ENCODE measurements around the gene MYH7B. TPM values are rescaled to one million over a fixed set of nuclear protein-coding genes. Genes with fewer than 3 reads are reported as not detected.

The MYH7B gene
- total and polyA plus RNA-seq, 3 donors from 2014 or later, result 21.8 to 30.2 (median 24.3) TPM

DNA sequence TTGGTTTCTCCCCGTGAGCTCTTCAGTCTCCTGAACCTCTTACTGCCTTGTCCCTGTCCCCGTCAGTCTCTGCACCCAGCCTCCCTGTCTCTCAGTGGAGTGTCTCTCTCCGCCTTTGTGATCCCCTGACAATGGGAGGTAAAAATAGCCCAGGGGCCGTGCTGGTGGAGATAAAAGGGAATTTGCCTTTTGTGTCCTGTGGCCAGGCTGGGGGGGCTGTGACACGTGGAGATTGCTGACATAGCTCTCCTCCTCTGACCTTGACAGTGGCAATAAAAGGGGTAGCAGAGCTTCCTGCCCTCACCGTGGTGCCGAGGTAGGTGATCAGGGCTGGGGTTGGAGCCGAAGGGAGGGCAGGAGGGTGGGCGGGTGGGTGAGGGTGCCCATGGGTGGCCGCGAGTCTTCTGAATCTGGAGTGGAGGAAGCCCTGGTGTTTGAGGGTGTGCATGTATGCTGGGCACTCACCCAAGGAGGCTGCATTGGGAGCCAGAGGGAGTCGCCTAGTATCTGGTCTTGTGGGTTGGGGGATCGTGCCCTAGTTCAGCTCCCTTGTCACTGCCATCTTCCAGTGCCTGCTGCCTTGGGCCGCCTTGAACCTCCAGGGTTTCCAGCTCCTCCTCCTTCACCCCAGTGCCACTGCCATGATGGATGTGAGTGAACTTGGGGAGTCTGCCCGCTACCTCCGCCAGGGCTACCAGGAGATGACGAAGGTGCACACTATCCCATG, 21.9 kb downstream of the MYH7B start:
- Histone ChIP-seq H3K4me1 (peaks cover 3% of the 10 kb centered on the region), H3K4me3 (no peak overlapping the region), H3K27ac (no peak overlapping the region), H3K36me3 (ENCODE audit: low read depth, missing control alignments) (no peaks in the 10 kb centered on the region), H3K27me3 (no peaks in the 10 kb centered on the region), H3K9me3 (no peaks in the 10 kb centered on the region)
- DNase-seq, result peak; percentile 56
- intact Hi-C loops (cut with DNase I; ENCODE audit: low total_unique reads), result no loop called here
- WGBS, 2 donors, result 49 to 68% methylated on average over 11 to 17 of the region's 17 CpGs
- no peak for TF ChIP-seq POLR2A (IDR thresholded peaks at IDR 0.05)
- TF ChIP-seq, protein P1, sequence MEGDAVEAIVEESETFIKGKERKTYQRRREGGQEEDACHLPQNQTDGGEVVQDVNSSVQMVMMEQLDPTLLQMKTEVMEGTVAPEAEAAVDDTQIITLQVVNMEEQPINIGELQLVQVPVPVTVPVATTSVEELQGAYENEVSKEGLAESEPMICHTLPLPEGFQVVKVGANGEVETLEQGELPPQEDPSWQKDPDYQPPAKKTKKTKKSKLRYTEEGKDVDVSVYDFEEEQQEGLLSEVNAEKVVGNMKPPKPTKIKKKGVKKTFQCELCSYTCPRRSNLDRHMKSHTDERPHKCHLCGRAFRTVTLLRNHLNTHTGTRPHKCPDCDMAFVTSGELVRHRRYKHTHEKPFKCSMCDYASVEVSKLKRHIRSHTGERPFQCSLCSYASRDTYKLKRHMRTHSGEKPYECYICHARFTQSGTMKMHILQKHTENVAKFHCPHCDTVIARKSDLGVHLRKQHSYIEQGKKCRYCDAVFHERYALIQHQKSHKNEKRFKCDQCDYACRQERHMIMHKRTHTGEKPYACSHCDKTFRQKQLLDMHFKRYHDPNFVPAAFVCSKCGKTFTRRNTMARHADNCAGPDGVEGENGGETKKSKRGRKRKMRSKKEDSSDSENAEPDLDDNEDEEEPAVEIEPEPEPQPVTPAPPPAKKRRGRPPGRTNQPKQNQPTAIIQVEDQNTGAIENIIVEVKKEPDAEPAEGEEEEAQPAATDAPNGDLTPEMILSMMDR (IDR thresholded peaks at IDR 0.05), result no peak

DNA sequence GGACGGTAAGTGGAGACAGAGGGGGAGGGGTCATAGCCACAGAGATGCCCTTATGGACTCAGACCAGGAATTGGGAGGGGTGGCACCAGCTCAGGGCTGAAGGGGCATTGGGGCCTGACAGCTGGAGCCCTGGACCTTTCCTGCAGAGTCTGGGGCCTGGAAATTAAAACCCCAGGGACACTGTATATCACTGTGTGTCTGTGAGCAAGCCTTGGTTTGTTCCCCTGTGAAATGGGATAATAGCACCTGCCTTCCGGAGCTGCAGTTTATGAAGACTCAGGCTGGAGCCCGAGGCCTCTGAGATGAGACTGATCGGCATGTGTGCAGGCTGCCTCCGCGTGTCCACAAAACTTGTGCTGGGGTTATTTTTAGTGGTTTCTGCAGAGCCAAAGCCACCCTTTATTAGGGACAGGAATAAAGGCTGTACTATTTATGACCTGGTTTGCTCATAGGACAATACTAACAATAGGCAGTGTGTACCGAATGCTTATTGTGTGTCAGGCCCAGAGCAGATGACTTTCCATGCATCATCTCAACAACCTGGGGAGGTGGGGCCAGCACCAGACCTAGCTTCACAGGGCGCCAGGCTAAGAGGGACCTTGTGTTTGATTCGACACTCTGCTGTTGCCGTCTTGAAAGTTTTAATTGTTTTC, 22.6 kb downstream of the MYH7B start:
- Histone ChIP-seq H3K4me3 (no peak overlapping the region), H3K27ac (no peak overlapping the region), H3K27me3 (no peaks in the 10 kb centered on the region), H3K36me3 (ENCODE audit: low read depth, missing control alignments) (no peaks in the 10 kb centered on the region), H3K4me1 (peaks cover 3% of the 10 kb centered on the region), H3K9me3 (no peaks in the 10 kb centered on the region)
- no peak for DNase-seq
- intact Hi-C loops (cut with DNase I; ENCODE audit: low total_unique reads), result no loop called here
- TF ChIP-seq POLR2A (IDR thresholded peaks at IDR 0.05), result no peak
- TF ChIP-seq, protein P1 (IDR thresholded peaks at IDR 0.05), result no peak
- 82 to 83% methylated on average over 9 to 10 of the region's 10 CpGs for WGBS, 2 donors

DNA sequence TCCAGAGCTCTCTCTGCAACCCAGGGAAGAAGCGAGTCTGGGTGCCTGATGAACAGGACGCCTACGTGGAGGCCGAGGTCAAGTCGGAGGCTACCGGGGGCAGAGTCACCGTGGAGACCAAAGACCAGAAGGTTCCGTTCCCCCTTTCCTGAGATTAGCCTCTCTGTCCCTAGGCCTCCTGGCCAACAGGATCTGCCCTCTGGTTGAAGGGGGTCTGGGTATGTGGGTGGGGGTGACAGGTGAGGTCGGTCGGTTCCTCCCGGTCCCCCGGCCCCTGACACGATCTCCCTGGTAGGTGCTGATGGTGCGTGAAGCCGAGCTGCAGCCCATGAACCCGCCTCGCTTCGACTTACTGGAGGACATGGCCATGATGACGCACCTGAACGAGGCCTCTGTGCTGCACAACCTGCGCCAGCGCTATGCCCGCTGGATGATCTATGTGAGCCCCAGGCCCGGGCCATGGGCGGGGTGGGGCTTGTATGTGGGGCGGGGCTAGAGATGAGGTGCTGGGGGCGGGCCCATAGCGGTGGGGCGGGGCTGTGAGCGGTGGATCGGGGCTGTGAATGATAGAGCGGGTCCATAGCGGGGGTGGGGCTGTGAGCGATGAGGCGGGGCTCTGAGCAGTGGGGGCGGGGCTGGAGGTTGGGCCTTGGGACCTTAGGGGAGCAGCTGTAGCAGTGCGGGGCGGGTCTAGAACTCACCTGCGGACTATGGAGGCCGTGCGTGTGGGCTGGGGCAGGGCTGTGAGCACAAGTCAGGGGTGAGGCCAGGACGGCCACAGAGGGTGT, 23.9 kb downstream of the MYH7B start:
- Histone ChIP-seq H3K9me3 (no peaks in the 10 kb centered on the region), H3K4me3 (peak overlapping the region in 1 of 2 donors; percentile 26), H3K36me3 (ENCODE audit: low read depth, missing control alignments) (no peaks in the 10 kb centered on the region), H3K27ac (no peak overlapping the region), H3K27me3 (no peaks in the 10 kb centered on the region), H3K4me1 (peaks cover 3% of the 10 kb centered on the region)
- WGBS, 2 donors, result 58 to 75% methylated on average over 28 to 38 of the region's 42 CpGs
- TF ChIP-seq, protein P1 (IDR thresholded peaks at IDR 0.05), result no peak
- no peak for TF ChIP-seq POLR2A (IDR thresholded peaks at IDR 0.05)
- peak; percentile 74 for DNase-seq
- intact Hi-C loops (cut with DNase I; ENCODE audit: low total_unique reads), result no loop called here

DNA sequence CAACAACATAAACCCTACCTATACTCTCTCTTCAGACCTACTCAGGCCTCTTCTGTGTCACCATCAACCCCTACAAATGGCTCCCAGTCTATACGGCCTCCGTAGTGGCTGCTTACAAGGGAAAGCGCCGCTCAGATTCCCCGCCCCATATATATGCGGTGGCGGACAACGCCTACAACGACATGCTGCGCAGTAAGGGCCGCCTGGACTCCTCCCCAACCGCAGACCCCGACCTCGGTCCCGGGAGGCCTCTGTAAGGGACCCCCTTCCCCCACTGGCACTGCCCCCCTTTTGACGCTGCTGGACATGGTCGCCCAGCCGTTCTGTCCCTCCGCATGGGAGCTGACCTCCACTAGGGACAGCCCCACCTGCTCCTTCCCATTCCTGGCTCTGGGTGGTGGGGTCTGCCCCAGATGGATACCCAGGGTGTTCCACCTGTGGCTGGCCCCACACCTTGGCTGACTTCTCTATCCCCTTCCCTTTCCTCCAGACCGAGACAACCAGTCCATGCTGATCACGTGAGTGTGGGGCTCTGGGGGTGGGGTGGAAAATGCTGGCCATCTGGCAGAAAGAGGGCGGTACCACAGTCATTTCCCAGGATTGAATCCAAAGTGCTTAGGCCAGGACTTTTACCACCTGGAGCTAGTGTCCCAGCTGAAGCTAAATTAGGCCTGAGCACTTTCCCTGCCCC, 25.0 kb downstream of the MYH7B start:
- H3K27me3 ChIP-seq, result no peaks in the 10 kb centered on the region

More for the DNA sequence above, 25.0 kb downstream of the MYH7B start:
- Histone ChIP-seq H3K36me3 (ENCODE audit: low read depth, missing control alignments) (no peaks in the 10 kb centered on the region), H3K4me1 (peaks cover 3% of the 10 kb centered on the region), H3K9me3 (no peaks in the 10 kb centered on the region), H3K27ac (no peak overlapping the region), H3K4me3 (peak overlapping the region in 1 of 2 donors; percentile 26)
- no peak for DNase-seq
- TF ChIP-seq, protein P1 (IDR thresholded peaks at IDR 0.05), result no peak
- TF ChIP-seq POLR2A (IDR thresholded peaks at IDR 0.05), result no peak
- intact Hi-C loops (cut with DNase I; ENCODE audit: low total_unique reads), result no loop called here
- WGBS, 2 donors, result 36 to 78% methylated on average over 21 to 22 of the region's 22 CpGs

All from testis (tissue), 3 donors.